Bronchial epithelial cell (primary cell): ENCODE results near the gene MED29. TPM values are rescaled to one million over a fixed set of nuclear protein-coding genes. Genes with fewer than 3 reads are reported as not detected.

Experiments
- DNase-seq: peaks from one replicate; pipeline ENCODE4 v3.0.0-alpha.2; 2010; ENCODE audit warnings: low read depth
- FAIRE-seq: peaks from 2 replicates; lab custom pipeline; 2011; peaks lifted over from hg19 to GRCh38; lab: Jason Lieb, UNC
- H3K27me3 ChIP-seq: 2 replicates; pipeline ENCODE4 v1.5.1; 2011; ENCODE audit warnings: low read length; ENCODE audit not compliant: control insufficient read depth, insufficient read depth
- H3K36me3 ChIP-seq: 2 replicates; pipeline ENCODE4 v1.5.1; 2011; ENCODE audit warnings: low read length; ENCODE audit not compliant: control insufficient read depth, insufficient read depth
- H3K4me3 ChIP-seq: 2 replicates; pipeline ENCODE4 v1.5.1; 2011; ENCODE audit warnings: mild to moderate bottlenecking, low read depth, low read length, control low read depth
- total RNA-seq: library from RNA; depleted of rRNA; stranded (reverse); fragments of >200 nt; gene quantifications from 2 replicates; pipeline ENCODE4 v1.2.1, GENCODE V29; 2014
- TF ChIP-seq, protein P1 (sequence below): IDR thresholded peaks from 2 replicates; pipeline ENCODE4 v1.5.1; 2011; ENCODE audit warnings: mild to moderate bottlenecking, moderate library complexity, low read length, control low read depth, inconsistent platforms; ENCODE audit not compliant: insufficient read depth, severe bottlenecking

Gene MED29
- total RNA-seq, 1 donor from 2014 or later, result 6.8 TPM

DNA sequence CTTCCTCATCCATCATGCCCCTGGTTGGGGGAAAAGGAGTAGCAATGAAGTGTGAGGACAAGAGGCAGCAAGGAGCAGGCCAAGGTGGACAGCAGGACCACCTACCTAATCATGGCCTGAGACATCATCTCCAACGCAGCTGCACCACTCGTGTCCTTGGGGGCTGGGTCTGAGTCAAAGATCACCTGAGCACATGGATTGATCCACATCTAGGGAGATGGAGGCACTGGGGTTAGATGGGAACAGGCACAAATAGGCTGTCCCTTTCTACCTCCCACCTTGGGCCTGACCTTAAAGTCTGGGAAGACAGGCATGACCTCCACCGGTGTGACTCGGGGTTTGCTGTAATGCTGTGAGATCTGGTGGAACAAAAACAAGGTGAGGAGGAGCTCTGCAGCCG lies 2.5 kb upstream of the MED29 start:
- TF ChIP-seq, protein P1, sequence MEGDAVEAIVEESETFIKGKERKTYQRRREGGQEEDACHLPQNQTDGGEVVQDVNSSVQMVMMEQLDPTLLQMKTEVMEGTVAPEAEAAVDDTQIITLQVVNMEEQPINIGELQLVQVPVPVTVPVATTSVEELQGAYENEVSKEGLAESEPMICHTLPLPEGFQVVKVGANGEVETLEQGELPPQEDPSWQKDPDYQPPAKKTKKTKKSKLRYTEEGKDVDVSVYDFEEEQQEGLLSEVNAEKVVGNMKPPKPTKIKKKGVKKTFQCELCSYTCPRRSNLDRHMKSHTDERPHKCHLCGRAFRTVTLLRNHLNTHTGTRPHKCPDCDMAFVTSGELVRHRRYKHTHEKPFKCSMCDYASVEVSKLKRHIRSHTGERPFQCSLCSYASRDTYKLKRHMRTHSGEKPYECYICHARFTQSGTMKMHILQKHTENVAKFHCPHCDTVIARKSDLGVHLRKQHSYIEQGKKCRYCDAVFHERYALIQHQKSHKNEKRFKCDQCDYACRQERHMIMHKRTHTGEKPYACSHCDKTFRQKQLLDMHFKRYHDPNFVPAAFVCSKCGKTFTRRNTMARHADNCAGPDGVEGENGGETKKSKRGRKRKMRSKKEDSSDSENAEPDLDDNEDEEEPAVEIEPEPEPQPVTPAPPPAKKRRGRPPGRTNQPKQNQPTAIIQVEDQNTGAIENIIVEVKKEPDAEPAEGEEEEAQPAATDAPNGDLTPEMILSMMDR, result no peak
- Histone ChIP-seq H3K27me3 (no peaks in the 10 kb centered on the region), H3K4me3 (no peak overlapping the region), H3K36me3 (peaks cover 35% of the 10 kb centered on the region)
- DNase-seq, result no peak
- peak; percentile 7 for FAIRE-seq

DNA sequence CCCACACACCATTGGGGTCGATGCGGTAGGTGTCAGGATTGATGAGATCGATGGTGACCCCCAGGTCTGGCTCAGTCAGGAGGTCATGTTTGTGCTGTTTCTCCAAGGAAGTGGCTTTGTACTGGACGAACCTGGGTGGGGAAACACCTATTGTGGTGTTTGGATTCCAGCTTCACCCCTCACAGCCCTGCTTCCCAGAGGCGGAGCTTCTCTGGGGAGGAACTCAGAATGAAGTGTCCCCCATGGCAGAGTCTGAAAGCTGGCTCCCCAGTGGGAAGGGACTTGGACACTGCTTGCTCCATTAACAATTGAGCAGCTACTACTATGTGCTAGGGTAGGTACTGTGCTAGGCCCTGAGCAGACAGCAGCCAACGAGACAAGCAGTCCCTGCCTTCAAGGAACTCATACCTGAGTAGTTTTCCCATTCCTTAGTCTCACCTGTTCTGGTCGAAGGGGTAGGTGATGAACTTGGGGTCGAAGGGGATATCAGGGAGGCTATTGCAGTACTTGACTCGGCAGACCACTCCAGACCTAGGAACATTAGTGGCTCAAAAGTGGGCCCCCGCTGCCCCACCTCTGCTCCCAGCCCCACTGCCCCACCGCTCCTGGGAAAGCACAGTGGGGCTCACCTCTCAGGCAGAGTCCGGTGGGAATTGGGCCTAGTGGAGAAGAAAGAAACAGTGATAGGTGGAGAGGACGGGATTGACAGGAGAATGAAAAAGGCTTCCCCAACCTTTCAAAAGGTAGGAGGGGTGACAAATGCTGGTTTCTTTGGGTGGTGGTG lies 1.4 kb upstream of the MED29 start:
- TF ChIP-seq, protein P1, result no peak
- DNase-seq (no peak), FAIRE-seq (no peak)
- H3K27me3 ChIP-seq, result no peaks in the 10 kb centered on the region
- H3K36me3 ChIP-seq, result peaks cover 33% of the 10 kb centered on the region
- H3K4me3 ChIP-seq, result peak overlapping the region; percentile 81

- peaks cover 32% of the 10 kb centered on the region for H3K36me3 ChIP-seq
- DNase-seq (peak; percentile 72), FAIRE-seq (no peak)
- H3K27me3 ChIP-seq, result no peaks in the 10 kb centered on the region
- TF ChIP-seq, protein P1, result no peak
- H3K4me3 ChIP-seq, result peak overlapping the region; percentile 81
These were observed 777 bp upstream of the MED29 start for GRCh38 chr19:39390451-39390750.

DNA sequence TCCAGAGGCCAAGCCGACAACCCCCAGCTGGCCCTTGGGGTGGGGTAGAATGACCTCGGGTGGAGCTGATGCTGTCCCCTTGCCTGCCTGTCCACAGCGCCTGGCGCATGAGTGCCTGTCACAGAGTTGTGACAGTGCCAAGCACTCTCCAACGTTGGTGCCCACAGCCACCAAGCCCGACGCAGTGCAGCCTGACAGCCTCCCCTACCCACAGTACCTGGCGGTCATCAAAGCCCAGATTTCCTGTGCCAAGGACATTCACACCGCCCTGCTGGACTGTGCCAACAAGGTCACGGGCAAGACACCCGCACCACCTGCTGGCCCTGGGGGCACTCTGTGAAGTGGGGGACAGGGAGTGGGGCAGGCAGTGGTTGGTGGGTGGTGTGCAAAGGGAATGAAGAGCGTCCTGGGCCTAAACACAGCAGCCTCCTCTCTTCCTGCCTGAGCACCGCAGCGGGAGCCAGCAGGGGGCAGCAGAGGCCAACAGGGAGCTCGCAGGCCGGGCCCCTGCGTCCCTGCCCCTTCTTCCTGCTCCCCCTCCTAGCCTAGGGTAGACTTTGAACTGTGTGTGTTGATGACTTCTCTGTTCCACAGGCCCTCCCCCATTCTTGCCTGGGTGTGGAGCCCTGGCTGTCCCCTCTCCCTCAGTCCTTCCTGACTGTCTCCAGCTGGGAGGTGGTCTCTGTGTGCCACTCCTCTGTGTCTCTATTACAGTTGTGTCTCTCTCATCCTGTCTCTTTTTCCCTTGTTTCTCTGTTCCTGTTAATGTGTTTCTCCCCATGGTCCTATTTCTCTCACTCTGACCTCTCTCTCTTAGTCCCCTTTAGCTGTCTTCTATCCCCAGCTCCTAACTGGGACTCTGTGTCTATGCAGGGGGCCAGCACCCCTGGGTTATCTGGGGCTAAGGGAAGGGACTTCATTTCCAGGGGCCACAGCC lies 6.5 kb downstream of the MED29 start:
- H3K27me3 ChIP-seq, result no peaks in the 10 kb centered on the region
- H3K4me3 ChIP-seq, result no peak overlapping the region
- H3K36me3 ChIP-seq, result peaks cover 10% of the 10 kb centered on the region
- TF ChIP-seq, protein P1, result peak; percentile 100
- DNase-seq, result peak; percentile 71
- FAIRE-seq, result no peak

DNA sequence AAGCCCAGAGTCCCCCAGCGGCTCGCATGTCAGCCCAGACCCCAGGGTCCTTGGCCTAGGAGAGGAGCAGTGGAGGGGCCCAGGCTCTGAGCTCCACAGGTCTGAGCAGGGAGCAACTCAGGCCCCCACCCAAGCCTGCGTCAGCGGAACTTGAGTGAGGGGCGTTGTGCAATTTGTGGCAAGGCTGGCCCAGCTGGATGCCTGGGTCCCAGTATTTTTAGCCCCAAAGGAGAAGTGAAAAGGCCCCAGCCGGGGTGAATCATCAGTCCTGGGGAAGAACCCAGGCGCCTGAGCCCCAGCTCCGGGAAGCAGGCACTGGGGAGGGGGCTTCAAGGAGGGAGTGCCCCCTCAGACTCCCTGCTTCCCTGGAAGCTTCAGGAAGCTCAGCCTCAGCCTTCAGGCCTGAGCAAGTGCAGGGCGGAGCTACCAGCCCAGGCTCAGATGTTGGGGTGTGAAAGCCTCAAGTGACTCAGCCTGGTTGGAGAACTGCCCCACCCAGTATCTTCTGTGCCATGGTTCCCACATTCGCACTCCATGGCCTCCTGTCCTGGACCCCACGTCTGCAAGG lies 7.2 kb downstream of the MED29 start:
- Histone ChIP-seq H3K36me3 (peaks cover 9% of the 10 kb centered on the region), H3K4me3 (no peak overlapping the region), H3K27me3 (no peaks in the 10 kb centered on the region)
- DNase-seq (peak; percentile 93), FAIRE-seq (peak; percentile 13)
- TF ChIP-seq, protein P1, result no peak
